Transverse colon (tissue), 1 donor: ENCODE results near the gene HCFC1.

Experiments used
- EP300 ChIP-seq: sonication (generic); formaldehyde crosslinking; IDR thresholded peaks from one replicate; pipeline ENCODE4 v1.6.1; 2017; ENCODE audit warnings: antibody characterized with exemption, low read depth
- POLR2A ChIP-seq: fragments of 450-650 bp; IDR thresholded peaks from one replicate; pipeline ENCODE4 v1.6.1; 2016; ENCODE audit warnings: antibody characterized with exemption, mild to moderate bottlenecking, moderate library complexity

DNA sequence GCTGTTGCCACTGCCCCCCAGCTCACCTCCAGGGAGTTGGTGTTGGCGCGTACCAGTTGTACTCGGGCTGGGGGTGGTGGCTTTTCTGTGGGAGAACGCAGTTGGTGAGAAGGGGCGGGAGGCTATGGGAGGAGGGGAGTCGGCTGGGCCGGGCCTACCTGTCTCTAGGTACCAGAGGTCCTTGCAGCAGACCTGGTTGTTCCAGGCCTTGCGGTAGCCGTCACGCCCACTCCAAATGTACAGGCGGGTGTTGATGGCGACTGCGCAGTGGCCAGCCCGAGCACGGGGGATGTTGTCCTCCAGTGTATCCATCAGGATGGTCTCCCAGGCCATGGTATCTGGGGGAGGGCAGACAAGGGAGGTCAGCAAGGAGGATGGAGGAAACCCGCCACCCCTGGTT lies 11.5 kb downstream of the HCFC1 start:
- no peak for TF ChIP-seq EP300
- TF ChIP-seq POLR2A = no peak
